CD4-positive, alpha-beta memory T cell (primary cell): ENCODE results near the gene GNAL. TPM values are rescaled to one million over a fixed set of nuclear protein-coding genes. Genes with fewer than 3 reads are reported as not detected.
A peak's percentile ranks its signal among the peaks of the same experiment; 100 is the strongest.

ENCODE experiments used
- CTCF ChIA-PET: fragments of 350-600 bp; sonication (Branson Sonifier 250); formaldehyde crosslinking; loops from one replicate; lab custom pipeline; 2021; ENCODE audit warnings: inconsistent platforms; ENCODE audit not compliant: partially characterized antibody; lab: Charles Lee
- POLR2A ChIA-PET: fragments of 350-600 bp; sonication (Branson Sonifier 250); formaldehyde crosslinking; loops from one replicate; lab custom pipeline; 2021; ENCODE audit not compliant: partially characterized antibody; lab: Charles Lee
- DNase-seq, 5 donors: peaks; one replicate each; pipeline versions ENCODE4 v3.0.0 to v3.0.0-alpha.2; 2020 to 2022; ENCODE audit warnings: mixed read lengths in 1 of 5
- H3K27ac ChIP-seq: one replicate; pipeline ENCODE4 v1.7.0; 2013; ENCODE audit warnings: low read depth, low read length
- H3K27me3 ChIP-seq: 2 replicates; pipeline ENCODE4 v1.7.0; 2013; ENCODE audit warnings: mild to moderate bottlenecking, low read length, moderate library complexity; ENCODE audit not compliant: insufficient read depth
- H3K36me3 ChIP-seq: 2 replicates; pipeline ENCODE4 v1.7.0; 2013; ENCODE audit warnings: mild to moderate bottlenecking, low read length, moderate library complexity; ENCODE audit not compliant: insufficient read depth
- H3K4me1 ChIP-seq: 2 replicates; pipeline ENCODE4 v1.7.0; 2013; ENCODE audit warnings: mild to moderate bottlenecking, low read length, moderate library complexity; ENCODE audit not compliant: insufficient read depth
- H3K4me3 ChIP-seq, 2 donors: one replicate each; pipeline ENCODE4 v1.7.0; 2013; ENCODE audit warnings: low read length in 2 of 2, mild to moderate bottlenecking in 1 of 2
- H3K9me3 ChIP-seq, 2 donors: one replicate each; pipeline ENCODE4 v1.7.0; 2013; ENCODE audit warnings: low read length in 2 of 2, control low read depth in 1 of 2; ENCODE audit not compliant: control insufficient read depth in 1 of 2
- H3K27ac Mint-ChIP-seq, 7 donors: one replicate each; pipeline ENCODE4 v1.8.0; 2020 to 2021; ENCODE audit warnings: mixed read lengths in 7 of 7, mild to moderate bottlenecking in 6 of 7, inconsistent platforms in 3 of 7, moderate library complexity in 3 of 7
- H3K27me3 Mint-ChIP-seq, 2 donors: one replicate each; pipeline ENCODE4 v1.8.0; 2020 to 2021; ENCODE audit warnings: mixed read lengths in 2 of 2
- H3K36me3 Mint-ChIP-seq, 2 donors: one replicate each; pipeline ENCODE4 v1.8.0; 2020 to 2021; ENCODE audit warnings: mixed read lengths in 2 of 2, inconsistent platforms in 1 of 2, mild to moderate bottlenecking in 1 of 2
- H3K4me1 Mint-ChIP-seq, 4 donors: one replicate each; pipeline ENCODE4 v1.8.0; 2020 to 2021; ENCODE audit warnings: mixed read lengths in 4 of 4, mild to moderate bottlenecking in 1 of 4
- H3K4me3 Mint-ChIP-seq, 8 donors: one replicate each; pipeline ENCODE4 v1.8.0; 2020 to 2021; ENCODE audit warnings: mixed read lengths in 8 of 8, mild to moderate bottlenecking in 7 of 8, moderate library complexity in 6 of 8, inconsistent platforms in 3 of 8
- H3K9me3 Mint-ChIP-seq, 8 donors: one replicate each; pipeline ENCODE4 v1.8.0; 2020 to 2021; ENCODE audit warnings: mixed read lengths in 8 of 8, mild to moderate bottlenecking in 5 of 8, inconsistent platforms in 3 of 8, moderate library complexity in 1 of 8
- intact Hi-C: fragments of 100-400 bp; cut with micrococcal nuclease; formaldehyde crosslinking; loops from one replicate; pipeline ENCODE4 v1.15.1; 2023
- polyA plus RNA-seq, 2 donors: library from polyadenylated mRNA; unstranded; fragments of 300-500 nt; fragmentation: Illumina TruSeq; gene quantifications; one replicate each; pipeline ENCODE4 v1.2.3, GENCODE V29; 2021
- total RNA-seq, 2 experiments: library from RNA; stranded (reverse); gene quantifications; one replicate each; pipeline ENCODE4 v1.2.3, GENCODE V29; 2021

Gene GNAL
- total and polyA plus RNA-seq, 4 experiments from 2014 or later, result 0.20 to 0.33 (median 0.26) TPM; not detected in 1

DNA sequence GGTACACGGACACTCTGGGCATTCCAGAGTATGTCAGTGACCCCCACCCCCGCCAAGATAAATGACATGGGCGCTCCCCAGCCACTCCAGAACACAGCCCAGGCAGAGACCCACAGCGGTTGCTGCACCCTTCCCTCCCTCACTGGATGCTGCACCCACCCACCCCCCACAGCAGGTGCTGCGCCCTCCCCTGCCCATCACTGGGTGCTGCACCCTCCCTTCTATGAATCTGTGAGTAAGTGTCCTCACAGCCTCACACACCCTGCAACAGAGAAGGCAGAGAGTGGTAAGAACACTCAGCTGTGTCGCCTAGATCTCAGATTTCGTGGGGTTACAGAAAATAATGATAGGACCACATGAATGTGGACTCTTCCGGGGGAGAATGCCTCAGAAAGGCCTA is 185.6 kb downstream of the GNAL start:
- intact Hi-C loops, result loop anchor here (5.0 kb wide), 1 partner anchor 217 kb away; no protein-coding TSS in a partner anchor
- peaks cover 8 to 14% of the 10 kb centered on the region in 2 donors for H3K36me3 Mint-ChIP-seq
- H3K9me3 Mint-ChIP-seq, result no peaks in the 10 kb centered on the region
- H3K27ac ChIP-seq, result no peak overlapping the region
- H3K36me3 ChIP-seq, result no peaks in the 10 kb centered on the region
- CTCF ChIA-PET, result no interaction called here
- POLR2A ChIA-PET, result no interaction called here
- peaks cover 7% of the 10 kb centered on the region for H3K4me1 ChIP-seq
- no peak overlapping the region for H3K4me3 ChIP-seq
- DNase-seq, result no peak
- no peak overlapping the region for H3K27ac Mint-ChIP-seq
- H3K4me3 Mint-ChIP-seq, result no peak overlapping the region
- no peaks in the 10 kb centered on the region for H3K9me3 ChIP-seq
- peaks cover 0 to 4% (median 0%) of the 10 kb centered on the region in 4 donors for H3K4me1 Mint-ChIP-seq
- H3K27me3 Mint-ChIP-seq, result no peaks in the 10 kb centered on the region
- H3K27me3 ChIP-seq, result no peaks in the 10 kb centered on the region

DNA sequence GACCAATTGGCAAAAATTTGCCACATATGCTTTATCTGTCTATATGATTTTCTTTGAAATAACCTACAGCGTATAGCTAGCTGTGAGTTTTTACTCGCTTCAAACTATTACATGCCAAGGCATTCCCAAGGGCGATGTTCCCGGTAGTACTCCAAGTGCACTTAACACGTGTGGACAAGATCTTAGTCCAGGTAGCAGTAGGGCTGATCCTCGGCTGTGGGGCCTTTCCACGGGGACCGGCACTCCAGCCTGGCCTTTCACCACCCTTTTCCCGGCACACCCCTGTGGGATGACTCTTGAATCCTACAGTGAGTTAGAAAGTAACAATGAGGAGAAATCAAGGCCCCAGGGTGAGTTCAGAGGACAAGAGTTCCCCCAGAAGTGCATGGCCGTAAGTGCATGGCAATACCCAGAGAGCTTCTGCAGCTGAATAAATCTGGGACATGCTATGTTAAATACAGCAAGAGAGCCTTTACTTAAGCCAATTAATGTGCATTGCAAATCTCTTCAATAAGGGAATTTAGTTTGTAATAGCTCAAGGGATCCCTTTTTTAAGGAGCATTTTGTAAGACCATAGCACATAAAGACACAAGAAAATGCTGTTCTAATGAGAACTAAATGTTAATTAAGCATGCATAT is 188.6 kb downstream of the GNAL start:
- no peak overlapping the region for H3K27ac ChIP-seq
- POLR2A ChIA-PET, result no interaction called here
- Mint-ChIP-seq H3K9me3 (no peaks in the 10 kb centered on the region), H3K4me3 (no peak overlapping the region), H3K27ac (no peak overlapping the region), H3K36me3 (peaks cover 26 to 27% of the 10 kb centered on the region in 2 donors), H3K27me3 (no peaks in the 10 kb centered on the region), H3K4me1 (no peaks in the 10 kb centered on the region)
- no peaks in the 10 kb centered on the region for H3K4me1 ChIP-seq
- no peaks in the 10 kb centered on the region for H3K36me3 ChIP-seq
- no peak overlapping the region for H3K4me3 ChIP-seq
- H3K27me3 ChIP-seq, result no peaks in the 10 kb centered on the region
- intact Hi-C loops, result no loop called here
- H3K9me3 ChIP-seq, result no peaks in the 10 kb centered on the region
- CTCF ChIA-PET, result no interaction called here
- DNase-seq, result no peak

DNA sequence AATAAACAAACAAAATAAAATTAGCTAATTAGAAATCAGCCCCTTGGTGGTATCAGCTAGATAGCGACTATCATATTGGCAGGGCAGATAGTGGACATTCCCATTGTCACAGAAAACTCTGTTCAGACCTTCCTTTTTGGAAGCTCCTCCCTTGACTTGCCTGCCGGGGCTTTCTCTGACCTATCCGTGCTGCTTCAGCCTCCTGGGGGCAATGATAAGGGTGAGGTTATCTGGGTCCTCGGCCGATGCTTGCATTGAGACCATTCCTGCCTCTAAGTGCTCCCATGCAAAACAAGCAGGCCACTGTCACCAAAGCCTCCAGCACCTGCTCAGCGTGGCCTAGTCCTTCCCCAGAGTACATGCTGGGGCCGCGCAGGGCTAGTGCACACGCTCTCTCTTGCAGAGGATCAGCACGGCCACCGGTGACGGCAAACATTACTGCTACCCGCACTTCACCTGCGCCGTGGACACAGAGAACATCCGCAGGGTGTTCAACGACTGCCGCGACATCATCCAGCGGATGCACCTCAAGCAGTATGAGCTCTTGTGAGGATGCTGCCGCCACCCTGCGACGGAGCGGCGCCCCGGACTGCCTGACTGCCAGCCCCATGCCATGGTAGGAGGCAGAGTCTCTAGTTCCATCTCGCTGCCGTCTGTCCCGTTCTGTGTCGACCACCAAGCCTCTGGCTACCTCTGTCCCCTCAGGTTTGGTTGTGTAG is 191.7 kb downstream of the GNAL start:
- POLR2A ChIA-PET, result no interaction called here
- H3K4me1 Mint-ChIP-seq, result no peaks in the 10 kb centered on the region
- Histone ChIP-seq H3K27ac (no peak overlapping the region), H3K27me3 (no peaks in the 10 kb centered on the region), H3K9me3 (no peaks in the 10 kb centered on the region), H3K36me3 (peaks cover 18% of the 10 kb centered on the region), H3K4me1 (no peaks in the 10 kb centered on the region), H3K4me3 (no peak overlapping the region)
- intact Hi-C loops, result no loop called here
- H3K36me3 Mint-ChIP-seq, result peaks cover 38 to 51% of the 10 kb centered on the region in 2 donors
- CTCF ChIA-PET, result no interaction called here
- no peaks in the 10 kb centered on the region for H3K27me3 Mint-ChIP-seq
- no peak for DNase-seq
- H3K9me3 Mint-ChIP-seq, result no peaks in the 10 kb centered on the region
- H3K27ac Mint-ChIP-seq, result peak overlapping the region in 1 of 7 donors; percentile 25
- no peak overlapping the region for H3K4me3 Mint-ChIP-seq

- H3K36me3 Mint-ChIP-seq, result peaks cover 44 to 59% of the 10 kb centered on the region in 2 donors
Observed at GRCh38 chr18:11882636-11883035, 193.6 kb downstream of the GNAL start.

GRCh38 chr18:11883153-11883552 is 194.1 kb downstream of the GNAL start:
- CTCF ChIA-PET, result no interaction called here
- no peaks in the 10 kb centered on the region for H3K4me1 Mint-ChIP-seq
- no peak overlapping the region for H3K4me3 Mint-ChIP-seq
- no peaks in the 10 kb centered on the region for H3K9me3 Mint-ChIP-seq
- H3K4me3 ChIP-seq, result no peak overlapping the region
- H3K27ac ChIP-seq, result no peak overlapping the region
- no peaks in the 10 kb centered on the region for H3K4me1 ChIP-seq
- peaks cover 38% of the 10 kb centered on the region for H3K36me3 ChIP-seq
- POLR2A ChIA-PET, result no interaction called here
- no peaks in the 10 kb centered on the region for H3K27me3 ChIP-seq
- no peak for DNase-seq
- no peak overlapping the region for H3K27ac Mint-ChIP-seq
- intact Hi-C loops, result no loop called here
- H3K36me3 Mint-ChIP-seq, result peaks cover 49 to 65% of the 10 kb centered on the region in 2 donors
- H3K9me3 ChIP-seq, result no peaks in the 10 kb centered on the region
- no peaks in the 10 kb centered on the region for H3K27me3 Mint-ChIP-seq

More at GRCh38 chr18:11882636-11883035, 193.6 kb downstream of the GNAL start:
- H3K4me3 ChIP-seq, result no peak overlapping the region
- DNase-seq, result no peak
- no peaks in the 10 kb centered on the region for H3K4me1 ChIP-seq
- Mint-ChIP-seq H3K27me3 (no peaks in the 10 kb centered on the region), H3K4me1 (no peaks in the 10 kb centered on the region), H3K9me3 (no peaks in the 10 kb centered on the region), H3K27ac (no peak overlapping the region), H3K4me3 (no peak overlapping the region)
- CTCF ChIA-PET, result no interaction called here
- no peak overlapping the region for H3K27ac ChIP-seq
- H3K36me3 ChIP-seq, result peaks cover 32% of the 10 kb centered on the region
- H3K27me3 ChIP-seq, result no peaks in the 10 kb centered on the region
- intact Hi-C loops, result no loop called here
- POLR2A ChIA-PET, result no interaction called here
- H3K9me3 ChIP-seq, result no peaks in the 10 kb centered on the region

GRCh38 chr18:11884396-11885030 is 195.4 kb downstream of the GNAL start:
- H3K27me3 Mint-ChIP-seq, result no peaks in the 10 kb centered on the region
- no peaks in the 10 kb centered on the region for H3K4me1 ChIP-seq
- H3K4me3 ChIP-seq, result no peak overlapping the region
- no peaks in the 10 kb centered on the region for H3K9me3 Mint-ChIP-seq
- CTCF ChIA-PET, result no interaction called here
- H3K9me3 ChIP-seq, result no peaks in the 10 kb centered on the region
- POLR2A ChIA-PET, result no interaction called here
- H3K4me3 Mint-ChIP-seq, result no peak overlapping the region
- no peak for DNase-seq
- H3K27ac ChIP-seq, result no peak overlapping the region
- H3K27me3 ChIP-seq, result no peaks in the 10 kb centered on the region
- no peak overlapping the region for H3K27ac Mint-ChIP-seq
- H3K36me3 ChIP-seq, result peaks cover 51% of the 10 kb centered on the region
- intact Hi-C loops, result no loop called here
- no peaks in the 10 kb centered on the region for H3K4me1 Mint-ChIP-seq
- H3K36me3 Mint-ChIP-seq, result peaks cover 51 to 76% of the 10 kb centered on the region in 2 donors

DNA sequence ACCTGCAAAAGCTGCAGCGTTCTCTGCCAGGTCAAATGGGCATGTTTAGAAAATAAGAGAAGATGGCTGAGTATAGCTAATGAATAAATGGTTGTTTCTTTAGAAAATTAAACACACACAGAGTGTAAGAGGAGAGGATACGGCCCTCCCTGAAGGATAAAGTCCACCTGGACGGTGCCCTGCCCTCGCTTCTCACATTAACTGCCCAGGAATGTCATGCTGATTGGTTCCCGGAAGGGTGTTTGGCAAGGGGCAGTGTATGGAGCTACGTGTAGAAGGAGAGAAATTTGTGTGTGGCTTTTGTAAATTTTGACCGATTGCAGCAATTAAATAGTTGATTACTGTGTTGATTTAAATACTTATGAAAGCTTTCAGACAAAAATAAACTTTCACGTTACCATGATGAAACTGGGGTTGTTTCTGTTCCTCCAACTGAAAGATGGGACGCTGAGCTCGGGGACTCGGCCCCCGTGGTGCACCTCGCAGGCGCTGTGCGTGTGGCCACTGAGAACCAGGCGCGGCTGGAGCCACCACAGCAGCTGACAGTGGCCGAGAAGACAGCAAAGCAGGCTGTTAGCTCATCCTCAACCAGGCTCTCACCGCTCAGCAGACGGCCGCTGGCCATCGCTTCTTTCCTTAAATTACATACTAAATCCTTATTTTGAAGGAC is 196.3 kb downstream of the GNAL start:
- H3K27me3 Mint-ChIP-seq, result no peaks in the 10 kb centered on the region
- ChIA-PET CTCF (no interaction called here), POLR2A (no interaction called here)
- H3K27ac ChIP-seq, result no peak overlapping the region
- no peak for DNase-seq
- H3K4me3 ChIP-seq, result no peak overlapping the region
- H3K36me3 ChIP-seq, result peaks cover 52% of the 10 kb centered on the region
- no peaks in the 10 kb centered on the region for H3K9me3 ChIP-seq
- H3K4me1 Mint-ChIP-seq, result no peaks in the 10 kb centered on the region
- no peak overlapping the region for H3K27ac Mint-ChIP-seq
- H3K36me3 Mint-ChIP-seq, result peaks cover 51 to 77% of the 10 kb centered on the region in 2 donors
- no peaks in the 10 kb centered on the region for H3K9me3 Mint-ChIP-seq
- H3K4me3 Mint-ChIP-seq, result no peak overlapping the region
- no peaks in the 10 kb centered on the region for H3K27me3 ChIP-seq
- H3K4me1 ChIP-seq, result no peaks in the 10 kb centered on the region
- intact Hi-C loops, result no loop called here
